Stimulated activated CD8-positive, alpha-beta memory T cell treated with anti-CD3 and anti-CD28 coated beads, Interleukin-2, amount 100 ng/mL, for 1 hour (primary cell): ENCODE results near the gene PRLR.

ENCODE experiments used
- DNase-seq, 2 donors: peaks; one replicate each; pipeline ENCODE4 v3.0.0-alpha.2; 2020; ENCODE audit warnings: low read depth in 2 of 2

The PRLR gene

GRCh38 chr5:35002459-35002858 is 227.8 kb downstream of the PRLR start:
- no peak for DNase-seq

GRCh38 chr5:35001842-35002241 is 228.4 kb downstream of the PRLR start:
- no peak for DNase-seq
